DND-41 (cell line): ENCODE results near the gene UTF1.

Source experiments
- CTCF ChIP-seq: IDR thresholded peaks from 2 replicates; pipeline ENCODE4 v1.5.1; 2012; ENCODE audit warnings: borderline replicate concordance, low read length, moderate library complexity, mild to moderate bottlenecking; ENCODE audit not compliant: poor library complexity, severe bottlenecking; ENCODE audit errors: extremely low read depth
- EZH2 ChIP-seq: IDR thresholded peaks from 3 replicates; pipeline ENCODE4 v1.6.1; 2012; ENCODE audit warnings: borderline replicate concordance, low read depth, mild to moderate bottlenecking, moderate library complexity, low read length, inconsistent platforms; ENCODE audit not compliant: severe bottlenecking

- TF ChIP-seq CTCF (no peak), EZH2 (no peak)
Measured at GRCh38 chr10:133189256-133189655, 40.8 kb upstream of the UTF1 start.
